Activated CD8-positive, alpha-beta memory T cell treated with anti-CD3 and anti-CD28 coated beads, Interleukin-2, amount 50 U/mL, for 4 hours (primary cell): ENCODE measurements around the gene GCFC2.
"Not testable (repeated sequence)": the region's sequence is repeated elsewhere in the genome, so short reads cannot be mapped to it uniquely, and the experiment has no call there.

Experiments
- DNase-seq: peaks from one replicate; pipeline ENCODE4 v3.0.0-alpha.2; 2020

Gene GCFC2

GRCh38 chr2:75679556-75679955, 31.2 kb downstream of the GCFC2 start:
- no peak for DNase-seq

GRCh38 chr2:75676464-75676863, 34.3 kb downstream of the GCFC2 start:
- no peak for DNase-seq

DNA sequence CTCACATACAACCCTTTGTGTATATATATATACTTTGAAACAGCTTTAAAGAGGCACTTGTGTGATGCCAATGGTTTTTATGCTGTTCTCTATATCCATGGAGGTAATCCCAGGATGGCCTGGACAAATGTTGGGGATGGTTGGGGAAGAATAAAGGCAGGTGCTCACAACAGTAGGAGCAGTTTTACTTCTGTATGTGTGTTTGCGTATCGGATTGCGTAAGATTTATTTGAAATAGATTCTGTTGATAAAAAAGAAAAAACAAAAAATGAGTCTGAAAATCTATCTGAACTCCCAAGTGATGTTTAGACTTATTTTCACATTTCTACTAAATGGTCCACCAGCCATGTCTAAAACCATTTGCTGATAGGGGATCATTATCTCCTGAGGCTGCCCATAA, 34.8 kb downstream of the GCFC2 start:
- no peak for DNase-seq

GRCh38 chr2:75675423-75675822, 35.3 kb downstream of the GCFC2 start:
- not testable (repeated sequence) for DNase-seq

GRCh38 chr2:75667884-75668283, 42.8 kb downstream of the GCFC2 start:
- DNase-seq, result no peak

DNA sequence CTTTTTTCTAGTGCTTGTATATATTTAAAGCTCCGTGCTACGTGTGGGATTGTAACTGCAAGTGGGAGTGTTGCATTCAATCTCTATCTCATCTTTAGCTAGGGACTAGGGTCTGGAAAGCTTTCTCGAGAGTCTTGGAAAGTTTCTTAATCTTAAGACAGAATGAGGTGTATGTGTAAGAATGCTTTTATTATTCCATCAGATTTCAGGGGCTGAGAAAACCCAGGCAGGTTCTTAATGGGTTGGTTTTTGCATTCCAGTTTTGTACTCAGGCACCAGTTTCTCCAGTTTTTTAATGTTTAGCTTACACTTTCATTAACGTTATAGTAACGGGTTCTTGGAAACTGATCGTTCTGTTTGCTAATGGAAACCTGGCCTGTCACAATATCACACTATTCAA, 43.8 kb downstream of the GCFC2 start:
- DNase-seq, result no peak

- no peak for DNase-seq
These were observed 52.9 kb downstream of the GCFC2 start for GRCh38 chr2:75657798-75658197.

GRCh38 chr2:75656563-75656962, 54.2 kb downstream of the GCFC2 start:
- no peak for DNase-seq

DNA sequence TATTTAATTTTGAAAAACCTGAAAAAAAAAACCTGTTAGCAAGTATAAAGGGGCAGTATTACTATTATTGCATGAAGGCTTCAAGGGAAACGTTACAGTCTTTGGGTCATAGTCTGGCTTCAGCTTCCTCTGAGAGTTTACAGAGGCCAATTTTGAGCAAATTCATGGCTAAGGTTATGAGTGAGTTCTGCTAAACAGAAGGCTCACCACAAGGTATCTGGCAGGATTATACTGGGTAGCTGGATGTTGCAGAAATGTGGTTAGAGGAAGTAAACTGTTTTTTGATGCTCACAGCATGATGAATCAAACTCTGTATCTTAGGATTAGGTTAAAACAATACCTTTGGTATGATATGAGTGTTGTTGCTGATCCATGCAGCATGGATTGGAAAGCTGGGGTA, 54.9 kb downstream of the GCFC2 start:
- no peak for DNase-seq

DNA sequence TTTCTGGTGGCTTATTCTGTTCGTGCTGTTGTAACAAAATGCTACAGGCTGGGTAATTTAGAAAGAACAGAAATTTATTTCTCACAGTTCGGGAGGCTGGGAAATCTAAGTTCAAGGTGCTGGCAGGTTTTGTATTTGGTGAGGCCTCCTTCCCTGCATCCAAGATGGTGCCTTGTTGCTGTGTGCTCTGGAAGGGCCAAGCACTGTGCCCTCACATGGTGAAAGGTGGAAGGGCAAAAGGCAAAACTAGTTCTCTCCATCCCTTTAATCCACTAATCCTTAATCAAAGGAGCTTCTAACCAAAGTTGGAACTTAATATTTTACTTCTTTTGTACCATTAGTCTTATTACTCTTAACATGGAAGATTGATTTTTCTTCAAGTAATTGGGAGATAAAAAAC, 56.7 kb downstream of the GCFC2 start:
- DNase-seq, result no peak

GRCh38 chr2:75647771-75648170, 62.9 kb downstream of the GCFC2 start:
- DNase-seq, result no peak

- peak; percentile 70 for DNase-seq
These were observed 63.9 kb downstream of the GCFC2 start, which contains the start of gene MRPL19 for GRCh38 chr2:75646583-75647425. MRPL19 (plus strand) TSS chr2:75646783; CDS start chr2:75646808, 25 bp downstream.

DNA sequence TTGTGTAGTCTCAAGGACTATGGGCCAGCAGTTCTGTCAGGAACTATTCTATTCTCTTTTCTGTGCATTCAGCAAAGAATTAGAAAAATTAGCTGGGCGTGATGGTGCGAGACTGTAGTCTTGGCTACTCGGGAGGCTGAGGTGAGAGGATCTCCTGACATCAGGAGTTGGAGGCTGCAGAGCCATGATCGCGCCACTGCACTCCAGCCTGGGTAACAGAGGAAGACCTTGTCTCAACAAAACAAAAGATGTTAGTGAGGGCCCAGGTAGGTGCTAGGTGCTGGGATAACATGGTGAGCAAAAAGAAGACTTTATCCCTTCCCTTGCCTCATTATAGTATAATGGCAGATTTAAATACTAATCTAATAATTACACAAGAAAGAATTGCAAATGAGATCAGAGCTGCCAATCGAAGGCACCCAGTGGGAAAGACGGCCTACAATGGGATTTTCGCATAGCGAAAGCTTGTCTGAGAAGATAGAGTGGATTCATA, 64.6 kb downstream of the GCFC2 start:
- DNase-seq, result no peak

DNA sequence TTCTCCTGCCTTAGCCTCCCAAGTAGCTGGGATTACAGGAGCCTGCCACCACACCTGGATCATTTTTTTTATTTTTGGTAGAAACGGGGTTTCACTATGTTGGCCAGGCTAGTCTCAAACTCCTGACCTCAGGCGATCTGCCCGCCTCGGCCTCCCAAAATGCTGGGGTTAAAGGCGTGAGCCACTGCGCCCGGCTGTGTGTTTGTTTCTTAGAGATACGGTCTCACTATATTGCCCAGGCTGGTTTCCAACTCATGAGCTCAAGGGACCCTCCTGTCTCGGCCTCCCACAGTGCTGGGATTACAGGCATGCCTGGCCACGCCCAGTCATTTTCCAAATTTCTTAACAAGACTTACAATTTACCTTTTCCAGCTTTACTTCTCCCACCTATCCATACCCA, 65.1 kb downstream of the GCFC2 start:
- DNase-seq, result no peak

GRCh38 chr2:75643980-75644379, 66.7 kb downstream of the GCFC2 start:
- DNase-seq, result no peak

GRCh38 chr2:75641587-75641986, 69.1 kb downstream of the GCFC2 start:
- no peak for DNase-seq

GRCh38 chr2:75640621-75641121, 70.0 kb downstream of the GCFC2 start:
- DNase-seq, result peak; percentile 61

DNA sequence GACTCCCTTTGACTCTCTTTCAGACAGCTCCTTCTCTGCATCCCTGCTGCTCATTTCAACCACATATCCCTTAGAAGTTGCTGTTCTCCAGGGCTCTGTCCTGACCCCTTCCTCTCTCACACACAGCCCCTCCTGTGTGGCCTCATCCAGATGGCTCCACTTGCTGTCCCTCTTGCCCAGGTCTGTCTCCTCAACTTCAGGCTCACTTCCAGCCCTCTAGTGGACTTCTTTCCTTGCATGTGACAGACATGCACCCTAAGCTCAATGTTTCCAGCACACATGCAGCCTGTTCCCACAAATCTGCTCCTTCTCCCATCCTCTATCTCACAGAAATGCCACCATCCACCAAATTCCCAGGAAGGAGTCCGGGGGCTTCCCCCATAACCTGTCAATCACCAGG, 73.1 kb downstream of the GCFC2 start:
- no peak for DNase-seq

DNA sequence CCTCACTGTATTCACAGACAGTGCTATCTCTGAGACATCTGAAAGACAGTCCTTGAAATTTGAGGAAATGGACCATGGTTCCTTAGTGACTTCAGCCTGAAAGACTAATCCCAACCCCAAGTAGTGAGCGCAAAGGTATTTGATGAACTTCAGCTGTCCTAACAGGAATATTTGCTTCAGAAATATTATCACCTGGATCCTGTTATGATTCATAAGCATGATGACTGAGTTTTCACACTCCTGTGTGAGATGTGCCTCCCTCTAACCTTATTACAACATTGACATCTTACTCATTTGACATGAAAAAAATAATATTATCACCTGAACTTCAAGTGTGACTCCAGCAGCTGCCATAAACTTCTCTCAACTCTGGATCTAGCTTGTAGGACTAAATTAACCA, 75.8 kb downstream of the GCFC2 start:
- no peak for DNase-seq

DNA sequence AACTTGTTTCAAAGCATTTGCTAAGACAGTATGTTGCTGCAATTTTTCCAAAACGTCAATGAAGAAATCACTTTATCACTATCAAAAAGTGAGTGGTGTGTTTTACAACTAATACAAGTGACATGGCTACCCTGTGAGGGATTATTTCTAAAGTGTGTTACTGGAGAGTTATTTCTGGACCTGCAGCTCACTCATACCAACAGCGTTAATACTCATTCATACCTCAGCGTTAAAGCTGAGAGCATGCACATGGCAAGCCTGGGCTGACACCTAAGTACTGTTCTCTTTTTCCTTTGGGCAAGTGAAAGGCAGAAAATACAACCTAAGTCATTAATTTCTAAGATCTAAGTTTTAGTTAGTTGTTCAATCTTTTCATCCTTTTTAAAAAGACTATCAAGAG, 77.1 kb downstream of the GCFC2 start:
- DNase-seq, result no peak

GRCh38 chr2:75632813-75633212, 77.9 kb downstream of the GCFC2 start:
- no peak for DNase-seq

- no peak for DNase-seq
These were observed 78.5 kb downstream of the GCFC2 start for GRCh38 chr2:75632091-75632701.

GRCh38 chr2:75627902-75628504, 82.7 kb downstream of the GCFC2 start:
- peak; percentile 63 for DNase-seq

DNA sequence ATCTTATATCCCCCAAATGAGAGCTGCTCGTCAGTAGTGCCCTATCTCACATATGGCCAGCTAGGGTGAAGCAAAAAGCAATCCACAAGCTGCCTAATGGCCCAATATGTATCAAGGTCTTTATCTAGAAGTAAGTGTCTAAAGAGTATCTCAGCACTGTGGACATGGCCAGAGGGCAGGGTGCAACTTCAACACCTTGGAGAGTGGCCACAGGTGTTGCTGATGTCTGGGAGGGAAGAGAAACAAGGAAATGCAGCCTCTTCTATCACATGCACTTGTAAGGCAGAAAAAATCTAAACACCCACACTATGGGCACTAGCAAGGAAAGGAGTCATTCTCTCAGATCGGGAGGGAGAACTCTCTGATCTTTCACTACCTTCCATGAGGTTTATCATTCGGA, 87.8 kb downstream of the GCFC2 start:
- no peak for DNase-seq
